Islet precursor cell (in vitro differentiated cells): ENCODE measurements around the gene OCEL1.
A peak's percentile ranks its signal among the peaks of the same experiment; 100 is the strongest.

Experiments used
- DNase-seq: peaks from one replicate; pipeline ENCODE4 v3.0.0-alpha.2; 2018

Gene OCEL1

GRCh38 chr19:17211547-17212446, 14.2 kb upstream of the OCEL1 start:
- DNase-seq, result no peak

- peak; percentile 55 for DNase-seq
Observed at GRCh38 chr19:17213334-17213733, 12.7 kb upstream of the OCEL1 start.

GRCh38 chr19:17214508-17215126, 11.4 kb upstream of the OCEL1 start:
- peak; percentile 49 for DNase-seq

- peak; percentile 93 for DNase-seq
Observed at GRCh38 chr19:17215127-17215971, 10.7 kb upstream of the OCEL1 start, which contains the start of gene USE1. TSS of gene USE1 (plus strand) at chr19:17215357. CDS start at chr19:17215406, 49 bp downstream.

GRCh38 chr19:17216058-17216670, 9.9 kb upstream of the OCEL1 start:
- no peak for DNase-seq

- no peak for DNase-seq
Observed at GRCh38 chr19:17219286-17219685, 6.7 kb upstream of the OCEL1 start.

GRCh38 chr19:17220207-17220758, 5.7 kb upstream of the OCEL1 start:
- peak; percentile 74 for DNase-seq

- peak; percentile 32 for DNase-seq
Observed at GRCh38 chr19:17225053-17225452, 973 bp upstream of the OCEL1 start.

GRCh38 chr19:17227798-17228367, 1.9 kb downstream of the OCEL1 start:
- DNase-seq, result no peak

- no peak for DNase-seq
Observed at GRCh38 chr19:17229890-17230289, 3.9 kb downstream of the OCEL1 start.

GRCh38 chr19:17232258-17232657, 6.2 kb downstream of the OCEL1 start:
- peak; percentile 38 for DNase-seq

GRCh38 chr19:17234911-17235299, 8.9 kb downstream of the OCEL1 start:
- DNase-seq, result peak; percentile 72

- peak; percentile 82 for DNase-seq
Observed at GRCh38 chr19:17235300-17235970, 9.4 kb downstream of the OCEL1 start.

GRCh38 chr19:17235971-17236777, 10.1 kb downstream of the OCEL1 start:
- peak; percentile 78 for DNase-seq

- no peak for DNase-seq
Observed at GRCh38 chr19:17236811-17237543, 11.0 kb downstream of the OCEL1 start.

- DNase-seq, result no peak
Observed at GRCh38 chr19:17237747-17238706, 12.0 kb downstream of the OCEL1 start.

- DNase-seq, result no peak
Observed at GRCh38 chr19:17240062-17240752, 14.2 kb downstream of the OCEL1 start.

- no peak for DNase-seq
Observed at GRCh38 chr19:17240826-17241399, 14.9 kb downstream of the OCEL1 start.
